ENCODE results near the gene CASZ1. TPM values are rescaled to one million over a fixed set of nuclear protein-coding genes. Genes with fewer than 3 reads are reported as not detected.

Gene CASZ1
- total and polyA plus RNA-seq, 2 donors (not counting 3 experiments of a cell fraction or from before 2014, with no cell fraction given), result 1.5 to 5.2 TPM

DNA sequence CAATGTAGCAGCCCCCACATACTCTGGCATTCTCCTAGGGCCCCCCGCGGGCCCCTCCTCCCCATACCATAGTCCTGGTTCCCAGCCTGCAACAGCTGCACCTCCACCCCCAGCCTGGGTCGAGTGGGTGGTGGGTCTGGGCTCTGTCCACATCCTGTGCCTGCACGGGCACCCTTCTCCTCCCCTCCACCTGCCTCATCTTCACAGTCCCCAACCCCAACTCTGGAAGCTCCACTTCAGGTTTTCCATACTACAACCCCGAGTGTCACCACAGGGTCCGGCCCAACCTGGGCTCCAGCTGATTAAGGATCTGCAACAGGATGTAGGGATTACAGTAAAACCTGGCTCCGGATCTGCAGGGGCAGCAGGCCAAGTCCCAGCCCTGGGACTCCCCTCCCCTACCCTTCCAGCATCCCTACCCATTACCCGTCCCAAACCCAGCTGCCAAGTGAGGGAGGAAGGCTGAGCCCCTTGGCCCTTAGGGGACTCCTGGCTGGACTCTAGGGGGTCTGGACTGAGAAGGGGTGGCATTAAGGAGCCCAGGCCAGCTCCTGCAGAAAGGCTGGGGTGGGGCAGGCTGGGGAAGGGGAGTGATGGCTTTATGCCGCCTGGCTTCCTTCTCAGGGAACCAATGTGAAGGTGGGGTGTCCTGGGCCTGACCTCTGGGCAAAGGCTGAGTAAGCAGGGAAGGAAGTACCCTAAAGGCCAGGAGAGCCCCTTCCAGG, 116.8 kb downstream of the CASZ1 start:
- intact Hi-C loops (cut with micrococcal nuclease) (no loop called here), dilution Hi-C loops (cut with MboI; ENCODE audit: extremely low pct_ligation_motif_present, low sequenced_read_pairs) (no loop called here)
- no peaks in the 10 kb centered on the region for H4K20me1 ChIP-seq (replicated peaks; ENCODE audit: control insufficient read depth, extremely low read depth, insufficient read depth, low read length)
- peaks cover 0 to 8% of the 10 kb centered on the region in 2 experiments for H3K27me3 ChIP-seq (ENCODE audit: control insufficient read depth in 2 of 2, insufficient read depth in 2 of 2, low read length in 2 of 2)
- ChIA-PET POLR2A (no interaction called here), CTCF (no interaction called here)
- no peak overlapping the region for H3K9ac ChIP-seq (replicated peaks; ENCODE audit: extremely low read depth, insufficient read depth, low read length)
- no peaks in the 10 kb centered on the region for H3K4me1 ChIP-seq (ENCODE audit: control insufficient read depth, extremely low read depth, insufficient read depth, low read length)
- no peak overlapping the region for H3K4me3 ChIP-seq (replicated peaks in 1 of 3; ENCODE audit: insufficient read depth in 1 of 3, low read depth in 1 of 3, low read length in 3 of 3)
- no peaks in the 10 kb centered on the region for H3K9me3 ChIP-seq (replicated peaks; ENCODE audit: control insufficient read depth, insufficient read depth, low read length)
- TF ChIP-seq POLR2AphosphoS5 (IDR thresholded peaks at IDR 0.05; ENCODE audit: insufficient read depth, low read depth, low read length) (no peak), POLR2A (IDR thresholded peaks at IDR 0.05; ENCODE audit: low read depth, low read length) (no peak), FOS (IDR thresholded peaks at IDR 0.05; ENCODE audit: borderline replicate concordance, insufficient read depth, low read length) (no peak), JUN (IDR thresholded peaks at IDR 0.05; ENCODE audit: borderline replicate concordance, insufficient read depth, insufficient read length, low read depth) (no peak), GATA2 (IDR thresholded peaks at IDR 0.05; ENCODE audit: insufficient read depth, insufficient read length, low read depth, low read length) (no peak), MYC (IDR thresholded peaks at IDR 0.05; ENCODE audit: low read depth, low read length) (no peak), MAX (IDR thresholded peaks at IDR 0.05; ENCODE audit: insufficient read depth, insufficient read length) (no peak), EZH2 (IDR thresholded peaks at IDR 0.05; ENCODE audit: borderline replicate concordance, low read depth, low read length, severe bottlenecking) (no peak)
- TF ChIP-seq, protein P1, sequence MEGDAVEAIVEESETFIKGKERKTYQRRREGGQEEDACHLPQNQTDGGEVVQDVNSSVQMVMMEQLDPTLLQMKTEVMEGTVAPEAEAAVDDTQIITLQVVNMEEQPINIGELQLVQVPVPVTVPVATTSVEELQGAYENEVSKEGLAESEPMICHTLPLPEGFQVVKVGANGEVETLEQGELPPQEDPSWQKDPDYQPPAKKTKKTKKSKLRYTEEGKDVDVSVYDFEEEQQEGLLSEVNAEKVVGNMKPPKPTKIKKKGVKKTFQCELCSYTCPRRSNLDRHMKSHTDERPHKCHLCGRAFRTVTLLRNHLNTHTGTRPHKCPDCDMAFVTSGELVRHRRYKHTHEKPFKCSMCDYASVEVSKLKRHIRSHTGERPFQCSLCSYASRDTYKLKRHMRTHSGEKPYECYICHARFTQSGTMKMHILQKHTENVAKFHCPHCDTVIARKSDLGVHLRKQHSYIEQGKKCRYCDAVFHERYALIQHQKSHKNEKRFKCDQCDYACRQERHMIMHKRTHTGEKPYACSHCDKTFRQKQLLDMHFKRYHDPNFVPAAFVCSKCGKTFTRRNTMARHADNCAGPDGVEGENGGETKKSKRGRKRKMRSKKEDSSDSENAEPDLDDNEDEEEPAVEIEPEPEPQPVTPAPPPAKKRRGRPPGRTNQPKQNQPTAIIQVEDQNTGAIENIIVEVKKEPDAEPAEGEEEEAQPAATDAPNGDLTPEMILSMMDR (IDR thresholded peaks at IDR 0.05; ENCODE audit: extremely low read depth in 1 of 2, insufficient read depth in 1 of 2, low read depth in 1 of 2, low read length in 2 of 2), result no peak
- H3K4me2 ChIP-seq (ENCODE audit: insufficient read depth, low read length), result no peak overlapping the region
- no TSS peak for BruUV-seq (replicated peaks)
- H3K36me3 ChIP-seq (ENCODE audit: control insufficient read depth in 2 of 2, extremely low read depth in 1 of 2, insufficient read depth in 2 of 2, low read length in 2 of 2), result no peaks in the 10 kb centered on the region
- FAIRE-seq, result peak; percentile 48
- H2AFZ ChIP-seq (ENCODE audit: low read depth, low read length), result no peak overlapping the region
- DNase-seq (ENCODE audit: low read depth, low spot score), result peak; percentile 36
- H3K27ac ChIP-seq (ENCODE audit: insufficient read depth, low read depth, low read length), result no peak overlapping the region
- no peaks in the 10 kb centered on the region for H3K9me1 ChIP-seq (replicated peaks; ENCODE audit: control insufficient read depth, extremely low read depth, insufficient read depth, low read length)
- H3K79me2 ChIP-seq (ENCODE audit: control insufficient read depth, insufficient read depth, low read length), result no peaks in the 10 kb centered on the region
